Measurements from ENCODE around the gene ZNF577.

The ZNF577 gene

DNA sequence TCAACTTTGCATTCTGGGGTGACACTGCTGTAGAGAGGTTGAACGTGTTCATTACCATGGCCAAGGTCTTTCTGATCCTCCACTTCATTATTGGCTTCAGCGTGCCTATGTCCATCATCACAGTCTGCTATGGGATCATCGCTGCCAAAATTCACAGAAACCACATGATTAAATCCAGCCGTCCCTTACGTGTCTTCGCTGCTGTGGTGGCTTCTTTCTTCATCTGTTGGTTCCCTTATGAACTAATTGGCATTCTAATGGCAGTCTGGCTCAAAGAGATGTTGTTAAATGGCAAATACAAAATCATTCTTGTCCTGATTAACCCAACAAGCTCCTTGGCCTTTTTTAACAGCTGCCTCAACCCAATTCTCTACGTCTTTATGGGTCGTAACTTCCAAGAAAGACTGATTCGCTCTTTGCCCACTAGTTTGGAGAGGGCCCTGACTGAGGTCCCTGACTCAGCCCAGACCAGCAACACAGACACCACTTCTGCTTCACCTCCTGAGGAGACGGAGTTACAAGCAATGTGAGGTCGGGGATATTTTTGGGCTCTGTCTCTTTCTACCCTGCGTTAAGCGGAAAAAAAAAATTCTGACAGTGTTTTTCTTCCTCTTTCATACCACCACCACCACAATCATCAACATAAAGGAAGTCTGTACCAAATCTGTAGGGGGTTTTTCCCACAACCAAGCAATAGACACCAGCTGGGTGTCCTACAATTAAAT, 63.3 kb downstream of the ZNF577 start:
- TF ChIP-seq, protein P1, sequence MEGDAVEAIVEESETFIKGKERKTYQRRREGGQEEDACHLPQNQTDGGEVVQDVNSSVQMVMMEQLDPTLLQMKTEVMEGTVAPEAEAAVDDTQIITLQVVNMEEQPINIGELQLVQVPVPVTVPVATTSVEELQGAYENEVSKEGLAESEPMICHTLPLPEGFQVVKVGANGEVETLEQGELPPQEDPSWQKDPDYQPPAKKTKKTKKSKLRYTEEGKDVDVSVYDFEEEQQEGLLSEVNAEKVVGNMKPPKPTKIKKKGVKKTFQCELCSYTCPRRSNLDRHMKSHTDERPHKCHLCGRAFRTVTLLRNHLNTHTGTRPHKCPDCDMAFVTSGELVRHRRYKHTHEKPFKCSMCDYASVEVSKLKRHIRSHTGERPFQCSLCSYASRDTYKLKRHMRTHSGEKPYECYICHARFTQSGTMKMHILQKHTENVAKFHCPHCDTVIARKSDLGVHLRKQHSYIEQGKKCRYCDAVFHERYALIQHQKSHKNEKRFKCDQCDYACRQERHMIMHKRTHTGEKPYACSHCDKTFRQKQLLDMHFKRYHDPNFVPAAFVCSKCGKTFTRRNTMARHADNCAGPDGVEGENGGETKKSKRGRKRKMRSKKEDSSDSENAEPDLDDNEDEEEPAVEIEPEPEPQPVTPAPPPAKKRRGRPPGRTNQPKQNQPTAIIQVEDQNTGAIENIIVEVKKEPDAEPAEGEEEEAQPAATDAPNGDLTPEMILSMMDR (IDR thresholded peaks at IDR 0.05): no peak

DNA sequence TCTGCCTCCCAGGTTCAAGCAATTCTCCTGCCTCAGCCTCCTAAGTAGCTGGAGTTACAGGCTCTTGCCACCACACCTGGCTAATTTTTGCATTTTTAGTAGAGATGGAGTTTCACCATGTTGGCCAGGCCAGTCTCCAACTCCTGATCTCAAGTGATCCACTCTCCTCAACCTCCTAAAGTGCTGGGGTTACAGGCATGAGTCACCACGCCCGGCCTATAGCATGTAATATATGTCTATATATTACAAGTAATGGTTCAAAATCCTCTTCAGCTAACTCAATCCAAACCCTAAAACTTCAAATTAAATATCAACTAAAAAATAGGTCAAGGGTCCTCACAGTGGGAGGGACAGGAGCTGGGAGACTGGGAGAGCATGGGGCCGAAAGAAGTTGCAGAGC, 64.8 kb downstream of the ZNF577 start:
- TF ChIP-seq, protein P1 (IDR thresholded peaks at IDR 0.05): no peak

DNA sequence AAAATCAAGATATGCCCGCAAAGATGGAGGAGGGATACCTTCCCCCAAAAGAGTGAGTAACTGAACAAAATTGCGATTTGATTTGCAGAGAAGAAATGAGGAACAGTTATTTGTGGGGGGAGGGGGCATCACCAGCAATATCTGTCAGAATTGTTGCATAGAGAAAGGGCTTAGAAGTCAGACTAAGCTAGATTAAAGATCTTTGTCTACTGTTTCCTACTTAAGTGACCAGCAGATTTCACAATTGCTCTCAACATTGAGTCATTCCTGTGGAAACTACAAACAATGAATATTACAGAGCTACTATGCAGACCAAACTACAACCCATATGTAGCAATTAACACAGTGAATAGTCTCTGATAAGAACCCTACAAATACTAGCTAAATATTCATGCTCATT, 65.4 kb downstream of the ZNF577 start:
- TF ChIP-seq, protein P1 (IDR thresholded peaks at IDR 0.05): no peak

- TF ChIP-seq, protein P1 (IDR thresholded peaks at IDR 0.05): no peak
Observed at GRCh38 chr19:51821921-51822320, 65.8 kb downstream of the ZNF577 start.

DNA sequence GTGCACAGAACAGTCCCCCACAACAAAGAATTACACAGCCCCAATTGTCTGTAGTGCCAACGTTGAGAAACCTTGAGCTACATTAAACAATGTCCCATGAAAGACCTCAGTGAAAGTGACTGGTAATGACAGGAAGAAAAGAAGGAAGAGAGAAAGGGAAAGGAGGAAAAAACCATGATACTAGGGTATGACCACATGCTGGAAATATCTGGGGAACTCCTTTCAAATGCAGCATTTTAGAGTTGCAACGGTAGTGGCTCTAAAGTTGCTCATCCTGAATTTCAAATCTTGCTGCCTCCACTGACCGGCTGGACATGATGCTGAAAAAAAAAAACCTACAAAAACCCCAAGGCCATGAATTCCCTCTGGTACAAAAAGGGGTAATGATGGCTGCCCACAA, 66.3 kb downstream of the ZNF577 start:
- TF ChIP-seq, protein P1 (IDR thresholded peaks at IDR 0.05): no peak

All from LNCAP (cell line).